Ovary (tissue), 3 donors: Measurements from ENCODE around the gene PDE8A.
A peak's percentile ranks its signal among the peaks of the same experiment; 100 is the strongest.

Source experiments
- EP300 ChIP-seq: sonication (generic); formaldehyde crosslinking; IDR thresholded peaks from one replicate; pipeline ENCODE4 v1.6.1; 2017; ENCODE audit warnings: antibody characterized with exemption
- POLR2A ChIP-seq: fragments of 450-650 bp; IDR thresholded peaks from one replicate; pipeline ENCODE4 v1.6.1; 2017; ENCODE audit warnings: antibody characterized with exemption, mild to moderate bottlenecking, moderate library complexity
- TF ChIP-seq, protein P1 (sequence below), 3 donors: fragments of 450-650 bp in 2 of 3; fragments of 200-600 bp in 1 of 3; IDR thresholded peaks; one replicate each; pipeline versions ENCODE4 v1.5.1 to v1.8.0; 2016 to 2022; ENCODE audit warnings: antibody characterized with exemption in 3 of 3, mild to moderate bottlenecking in 1 of 3
- donor health status: DM: no; HTN: no; CAD: no.

DNA sequence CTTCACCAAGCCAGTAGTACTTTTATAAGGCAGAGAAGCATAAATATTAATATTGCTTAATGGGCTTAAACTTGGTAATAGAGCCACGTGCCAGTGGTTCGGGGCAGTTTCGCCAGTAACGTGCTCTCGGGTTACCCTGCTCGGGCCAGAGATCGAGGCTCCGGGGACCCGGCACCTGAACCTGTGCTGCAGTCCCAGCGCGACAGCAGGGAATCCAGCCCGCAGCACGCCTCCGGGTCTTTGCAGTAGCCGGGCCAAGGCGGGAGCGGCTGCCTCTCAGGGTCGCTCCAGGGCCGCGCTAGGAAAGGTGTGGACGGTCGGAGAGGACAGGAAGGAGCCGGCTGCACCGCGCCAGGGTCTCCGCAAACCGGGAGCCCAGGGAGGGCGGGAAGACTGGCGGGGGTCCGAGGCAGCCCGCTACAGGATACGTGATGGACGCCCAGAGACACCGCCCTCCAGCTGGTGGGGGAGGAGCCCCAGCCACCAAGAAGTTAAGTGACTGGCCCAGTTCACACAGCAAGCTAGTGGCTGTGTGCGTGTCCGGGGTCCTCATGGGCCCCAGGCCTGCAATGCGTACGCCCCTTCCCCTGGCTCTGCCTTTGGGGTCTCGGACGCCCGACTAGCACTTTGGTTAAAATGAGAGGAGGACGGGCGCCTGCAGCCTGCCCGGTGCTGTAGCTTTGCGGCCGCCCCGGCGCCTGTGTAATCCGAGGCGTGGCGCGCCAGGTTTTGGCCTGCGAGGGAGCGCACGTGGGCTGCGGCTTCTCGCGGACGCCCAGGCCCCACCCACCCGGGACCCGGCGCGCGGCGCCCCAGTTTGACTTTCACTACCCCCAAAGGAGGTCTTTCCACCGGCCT is 1.2 kb upstream of the PDE8A start:
- TF ChIP-seq, protein P1, sequence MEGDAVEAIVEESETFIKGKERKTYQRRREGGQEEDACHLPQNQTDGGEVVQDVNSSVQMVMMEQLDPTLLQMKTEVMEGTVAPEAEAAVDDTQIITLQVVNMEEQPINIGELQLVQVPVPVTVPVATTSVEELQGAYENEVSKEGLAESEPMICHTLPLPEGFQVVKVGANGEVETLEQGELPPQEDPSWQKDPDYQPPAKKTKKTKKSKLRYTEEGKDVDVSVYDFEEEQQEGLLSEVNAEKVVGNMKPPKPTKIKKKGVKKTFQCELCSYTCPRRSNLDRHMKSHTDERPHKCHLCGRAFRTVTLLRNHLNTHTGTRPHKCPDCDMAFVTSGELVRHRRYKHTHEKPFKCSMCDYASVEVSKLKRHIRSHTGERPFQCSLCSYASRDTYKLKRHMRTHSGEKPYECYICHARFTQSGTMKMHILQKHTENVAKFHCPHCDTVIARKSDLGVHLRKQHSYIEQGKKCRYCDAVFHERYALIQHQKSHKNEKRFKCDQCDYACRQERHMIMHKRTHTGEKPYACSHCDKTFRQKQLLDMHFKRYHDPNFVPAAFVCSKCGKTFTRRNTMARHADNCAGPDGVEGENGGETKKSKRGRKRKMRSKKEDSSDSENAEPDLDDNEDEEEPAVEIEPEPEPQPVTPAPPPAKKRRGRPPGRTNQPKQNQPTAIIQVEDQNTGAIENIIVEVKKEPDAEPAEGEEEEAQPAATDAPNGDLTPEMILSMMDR (IDR thresholded peaks at IDR 0.05), result peak in 1 of 3 donors; percentile 42
- TF ChIP-seq EP300 (no peak), POLR2A (peak; percentile 37)
